Activated CD4-positive, alpha-beta T cell treated with anti-CD3 and anti-CD28 coated beads, Interleukin-2, amount 10 ng/mL, durations not matched to agents 24 days and 14 days (primary cell): ENCODE measurements around the gene BMPR1A. TPM values are rescaled to one million over a fixed set of nuclear protein-coding genes. Genes with fewer than 3 reads are reported as not detected.
A peak's percentile ranks its signal among the peaks of the same experiment; 100 is the strongest.

ENCODE experiments used
- DNase-seq: peaks from one replicate; pipeline ENCODE4 v3.0.0; 2022
- H3K27ac Mint-ChIP-seq: one replicate; pipeline ENCODE4 v1.8.0; 2022; ENCODE audit warnings: mild to moderate bottlenecking, mixed read lengths
- H3K27me3 Mint-ChIP-seq: one replicate; pipeline ENCODE4 v1.8.0; 2022; ENCODE audit warnings: mixed read lengths
- H3K36me3 Mint-ChIP-seq: one replicate; pipeline ENCODE4 v1.8.0; 2022; ENCODE audit warnings: low read depth, mild to moderate bottlenecking, mixed read lengths
- H3K4me1 Mint-ChIP-seq: one replicate; pipeline ENCODE4 v1.8.0; 2021; ENCODE audit warnings: mixed read lengths
- H3K4me3 Mint-ChIP-seq: one replicate; pipeline ENCODE4 v1.8.0; 2022; ENCODE audit warnings: mild to moderate bottlenecking, moderate library complexity, mixed read lengths
- H3K9me3 Mint-ChIP-seq: one replicate; pipeline ENCODE4 v1.8.0; 2021; ENCODE audit warnings: mixed read lengths
- intact Hi-C: fragments of 100-400 bp; cut with micrococcal nuclease; formaldehyde crosslinking; loops from one replicate; pipeline ENCODE4 v1.15.1; 2023
- total RNA-seq: library from RNA; stranded (reverse); gene quantifications from 2 replicates; pipeline ENCODE4 v1.2.3, GENCODE V29; 2022

The BMPR1A gene
- total RNA-seq, 1 donor from 2014 or later = 10.5 TPM

GRCh38 chr10:86742230-86742629, 14.2 kb upstream of the BMPR1A start:
- Mint-ChIP-seq H3K27ac (no peak overlapping the region), H3K9me3 (no peaks in the 10 kb centered on the region), H3K4me1 (no peaks in the 10 kb centered on the region), H3K27me3 (peaks cover 10% of the 10 kb centered on the region), H3K36me3 (no peaks in the 10 kb centered on the region), H3K4me3 (no peak overlapping the region)
- DNase-seq = no peak
- intact Hi-C loops = no loop called here

- intact Hi-C loops = no loop called here
- Mint-ChIP-seq H3K4me3 (no peak overlapping the region), H3K36me3 (no peaks in the 10 kb centered on the region), H3K9me3 (no peaks in the 10 kb centered on the region), H3K27ac (no peak overlapping the region), H3K27me3 (peaks cover 16% of the 10 kb centered on the region), H3K4me1 (peaks cover 3% of the 10 kb centered on the region)
- DNase-seq = no peak
Measured at GRCh38 chr10:86744067-86744725, 12.2 kb upstream of the BMPR1A start.

- Mint-ChIP-seq H3K27ac (no peak overlapping the region), H3K4me1 (peaks cover 10% of the 10 kb centered on the region), H3K36me3 (no peaks in the 10 kb centered on the region), H3K4me3 (no peak overlapping the region), H3K9me3 (no peaks in the 10 kb centered on the region), H3K27me3 (peaks cover 11% of the 10 kb centered on the region)
- no peak for DNase-seq
- intact Hi-C loops = no loop called here
Measured at GRCh38 chr10:86747796-86748581, 8.4 kb upstream of the BMPR1A start.

- no peak overlapping the region for H3K27ac Mint-ChIP-seq
- H3K27me3 Mint-ChIP-seq = peaks cover 15% of the 10 kb centered on the region
- no peak for DNase-seq
- H3K36me3 Mint-ChIP-seq = peaks cover 1% of the 10 kb centered on the region
- peaks cover 15% of the 10 kb centered on the region for H3K4me1 Mint-ChIP-seq
- no peak overlapping the region for H3K4me3 Mint-ChIP-seq
- intact Hi-C loops = loop anchor here (10.0 kb wide), 1 partner anchor 345 kb away; no protein-coding TSS in a partner anchor
- H3K9me3 Mint-ChIP-seq = no peaks in the 10 kb centered on the region
Measured at GRCh38 chr10:86749854-86750253, 6.6 kb upstream of the BMPR1A start.

- no peak for DNase-seq
- H3K4me3 Mint-ChIP-seq = no peak overlapping the region
- peaks cover 20% of the 10 kb centered on the region for H3K27me3 Mint-ChIP-seq
- no peaks in the 10 kb centered on the region for H3K9me3 Mint-ChIP-seq
- peaks cover 22% of the 10 kb centered on the region for H3K4me1 Mint-ChIP-seq
- H3K36me3 Mint-ChIP-seq = peaks cover 1% of the 10 kb centered on the region
- intact Hi-C loops = loop anchor here (10.0 kb wide), 1 partner anchor 347 kb away; no protein-coding TSS in a partner anchor
- no peak overlapping the region for H3K27ac Mint-ChIP-seq
Measured at GRCh38 chr10:86751477-86751876, 4.9 kb upstream of the BMPR1A start.

- H3K9me3 Mint-ChIP-seq = no peaks in the 10 kb centered on the region
- H3K27me3 Mint-ChIP-seq = peaks cover 21% of the 10 kb centered on the region
- peaks cover 1% of the 10 kb centered on the region for H3K36me3 Mint-ChIP-seq
- H3K27ac Mint-ChIP-seq = no peak overlapping the region
- peaks cover 23% of the 10 kb centered on the region for H3K4me1 Mint-ChIP-seq
- no peak overlapping the region for H3K4me3 Mint-ChIP-seq
- no peak for DNase-seq
- intact Hi-C loops = loop anchor here (10.0 kb wide), 1 partner anchor 348 kb away; no protein-coding TSS in a partner anchor
Measured at GRCh38 chr10:86752311-86752710, 4.1 kb upstream of the BMPR1A start.

GRCh38 chr10:86753051-86753450, 3.4 kb upstream of the BMPR1A start:
- intact Hi-C loops = loop anchor here (10.0 kb wide), 1 partner anchor 348 kb away; no protein-coding TSS in a partner anchor
- Mint-ChIP-seq H3K27me3 (peaks cover 22% of the 10 kb centered on the region), H3K4me1 (peaks cover 26% of the 10 kb centered on the region), H3K27ac (no peak overlapping the region), H3K36me3 (peaks cover 1% of the 10 kb centered on the region), H3K4me3 (no peak overlapping the region), H3K9me3 (no peaks in the 10 kb centered on the region)
- no peak for DNase-seq

- Mint-ChIP-seq H3K27ac (no peak overlapping the region), H3K4me3 (peak overlapping the region; percentile 30), H3K4me1 (peaks cover 33% of the 10 kb centered on the region), H3K27me3 (peaks cover 30% of the 10 kb centered on the region), H3K36me3 (peaks cover 1% of the 10 kb centered on the region), H3K9me3 (no peaks in the 10 kb centered on the region)
- intact Hi-C loops = loop anchor here (10.0 kb wide), 1 partner anchor 349 kb away; no protein-coding TSS in a partner anchor
- no peak for DNase-seq
Measured at GRCh38 chr10:86753638-86754434, 2.6 kb upstream of the BMPR1A start.

GRCh38 chr10:86755454-86755739, 1.0 kb upstream of the BMPR1A start:
- peak overlapping the region; percentile 86 for H3K27ac Mint-ChIP-seq
- H3K36me3 Mint-ChIP-seq = peaks cover 1% of the 10 kb centered on the region
- peaks cover 40% of the 10 kb centered on the region for H3K4me1 Mint-ChIP-seq
- peak overlapping the region; percentile 85 for H3K4me3 Mint-ChIP-seq
- H3K27me3 Mint-ChIP-seq = peaks cover 38% of the 10 kb centered on the region
- H3K9me3 Mint-ChIP-seq = no peaks in the 10 kb centered on the region
- intact Hi-C loops = loop anchor here (5.0 to 10.0 kb wide), 3 partner anchors 132 to 351 kb away; partner anchors contain the start of gene WAPL
- no peak for DNase-seq

- no peaks in the 10 kb centered on the region for H3K9me3 Mint-ChIP-seq
- intact Hi-C loops = loop anchor here (2.0 to 10.0 kb wide), 4 partner anchors 131 to 351 kb away; partner anchors contain the start of genes GLUD1, SHLD2 and WAPL
- H3K4me1 Mint-ChIP-seq = peaks cover 40% of the 10 kb centered on the region
- peak overlapping the region; percentile 86 for H3K27ac Mint-ChIP-seq
- peaks cover 1% of the 10 kb centered on the region for H3K36me3 Mint-ChIP-seq
- H3K4me3 Mint-ChIP-seq = peak overlapping the region; percentile 85
- peak; percentile 97 for DNase-seq
- peaks cover 36% of the 10 kb centered on the region for H3K27me3 Mint-ChIP-seq
Measured at GRCh38 chr10:86755740-86756510, 494 bp upstream of the BMPR1A start.

GRCh38 chr10:86757113-86757972, 924 bp downstream of the BMPR1A start:
- peak; percentile 72 for DNase-seq
- Mint-ChIP-seq H3K36me3 (peaks cover 1% of the 10 kb centered on the region), H3K4me1 (peaks cover 38% of the 10 kb centered on the region), H3K9me3 (no peaks in the 10 kb centered on the region), H3K4me3 (peak overlapping the region; percentile 88), H3K27me3 (peaks cover 40% of the 10 kb centered on the region), H3K27ac (peak overlapping the region; percentile 47)
- intact Hi-C loops = loop anchor here (1.0 to 10.0 kb wide), 5 partner anchors 46 to 353 kb away; partner anchors contain the start of genes GLUD1, SHLD2 and WAPL
